ENCODE data around the gene SIGLEC10.
"Not testable (repeated sequence)": the region's sequence is repeated elsewhere in the genome, so short reads cannot be mapped to it uniquely, and the experiment has no call there.

- TF ChIP-seq CTCF (IDR thresholded peaks at IDR 0.05 in 4 of 5, conservative IDR thresholded peaks at IDR 0.05 in 1 of 5); POLR2A (IDR thresholded peaks at IDR 0.05): not testable (repeated sequence)
These were observed 30.1 kb upstream of the SIGLEC10 start for GRCh38 chr19:51447510-51447909.

Measured in gastrocnemius medialis (tissue), 4 donors.